Activated T-helper 9 cell treated with anti-CD3 and anti-CD28 coated beads, Interleukin-2, amount 50 U/mL, for 16 hours (primary cell): ENCODE measurements around the gene ZNF416.

Experiments
- DNase-seq: peaks from one replicate; pipeline ENCODE4 v3.0.0-alpha.2; 2020; ENCODE audit warnings: low read depth

The ZNF416 gene

DNA sequence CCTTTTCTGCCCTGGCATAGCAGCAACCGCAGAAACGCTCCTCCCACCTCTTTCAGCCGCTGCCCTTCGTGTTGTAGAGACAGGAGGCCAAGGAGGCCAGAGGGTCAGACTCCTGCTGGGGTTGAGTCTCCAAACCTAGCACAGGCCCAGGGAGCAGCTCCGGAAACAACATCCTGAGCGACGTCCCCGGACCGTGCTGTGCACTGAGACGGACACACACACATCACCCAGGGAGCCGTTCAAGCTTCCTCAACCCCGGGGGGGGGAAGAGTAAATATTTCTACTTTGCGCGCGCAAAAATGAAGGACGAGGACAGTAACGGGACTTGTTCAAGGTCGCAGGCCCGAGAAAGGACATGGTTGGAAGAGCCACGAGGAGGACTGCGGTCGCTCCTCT, 19.7 kb downstream of the ZNF416 start:
- no peak for DNase-seq

DNA sequence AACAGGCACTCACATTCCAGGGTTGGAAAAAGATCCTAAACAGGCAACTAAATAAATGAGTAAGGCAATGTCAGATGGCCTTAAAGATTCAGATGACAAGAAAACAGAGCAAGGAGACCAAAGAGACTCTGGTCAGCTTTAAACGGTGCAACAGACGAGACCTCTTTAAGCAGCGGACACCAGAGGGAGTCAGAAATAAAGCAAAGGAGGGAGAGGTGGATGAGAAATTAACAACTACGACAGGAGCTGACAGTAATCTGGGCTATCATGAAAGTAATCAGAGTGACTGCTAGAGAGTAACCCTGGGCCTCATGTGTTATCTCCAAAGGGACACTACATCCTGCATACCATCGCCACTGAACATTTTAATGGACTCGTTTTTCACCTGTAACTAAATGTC, 20.2 kb downstream of the ZNF416 start:
- DNase-seq = no peak

DNA sequence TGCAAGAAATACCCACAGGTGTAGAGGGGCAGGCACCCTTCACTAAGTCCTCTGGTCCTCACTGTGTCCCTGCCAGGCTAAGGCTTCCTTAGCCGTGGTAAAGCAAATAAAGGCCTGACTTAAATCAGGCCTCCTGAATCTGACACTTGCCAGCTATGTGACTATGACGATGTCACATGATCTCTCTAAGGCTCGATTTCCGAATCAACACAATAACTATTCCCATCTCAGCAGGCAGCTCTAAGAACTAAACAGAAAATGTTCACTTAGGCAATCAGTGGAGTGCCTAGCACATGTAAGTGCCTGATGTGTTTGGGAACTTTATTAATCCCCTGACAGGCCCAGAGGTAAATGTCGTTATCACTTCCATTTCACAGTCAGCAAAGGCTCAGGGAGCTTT, 21.1 kb downstream of the ZNF416 start:
- no peak for DNase-seq

- DNase-seq = no peak
These were observed 26.3 kb downstream of the ZNF416 start for GRCh38 chr19:57552432-57552831.

DNA sequence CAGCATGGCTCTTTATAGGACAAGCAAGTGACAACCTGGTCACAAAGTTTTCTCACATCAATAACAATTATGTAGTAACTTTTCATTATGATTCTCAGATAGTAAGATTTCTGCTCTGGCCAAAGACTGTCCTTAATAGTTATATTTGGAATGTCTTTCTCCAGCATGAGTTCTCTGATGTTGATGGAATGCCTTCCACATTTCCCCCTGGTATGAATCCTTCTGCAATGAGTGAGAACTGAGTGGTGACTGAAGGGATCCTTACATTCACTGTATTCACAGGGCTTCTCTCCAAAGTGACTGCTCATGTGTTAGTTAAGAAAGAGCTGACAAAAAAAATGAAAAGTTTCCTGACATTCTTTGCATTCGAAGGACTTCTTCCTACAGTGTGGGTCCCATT, 32.2 kb downstream of the ZNF416 start:
- DNase-seq = no peak

DNA sequence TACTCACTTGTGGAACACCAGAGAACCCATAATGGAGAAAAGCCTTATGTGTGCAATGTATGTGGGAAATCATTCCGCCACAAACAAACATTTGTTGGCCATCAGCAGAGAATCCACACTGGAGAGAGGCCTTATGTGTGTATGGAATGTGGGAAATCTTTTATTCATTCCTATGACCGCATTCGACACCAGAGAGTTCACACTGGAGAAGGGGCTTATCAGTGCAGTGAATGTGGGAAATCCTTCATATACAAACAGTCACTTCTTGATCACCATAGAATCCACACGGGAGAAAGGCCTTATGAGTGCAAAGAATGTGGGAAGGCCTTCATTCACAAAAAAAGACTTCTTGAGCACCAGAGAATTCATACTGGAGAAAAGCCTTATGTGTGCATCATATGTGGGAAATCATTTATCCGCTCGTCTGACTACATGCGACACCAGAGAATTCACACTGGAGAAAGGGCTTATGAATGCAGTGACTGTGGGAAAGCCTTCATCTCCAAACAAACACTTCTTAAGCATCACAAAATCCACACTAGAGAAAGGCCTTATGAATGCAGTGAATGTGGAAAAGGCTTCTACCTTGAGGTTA, 40.7 kb downstream of the ZNF416 start:
- no peak for DNase-seq

GRCh38 chr19:57527136-57527881, 51.4 kb downstream of the ZNF416 start, which contains the start of gene ZNF549:
TSS of gene ZNF549 (plus strand) at chr19:57527356. CDS start at chr19:57527574, 218 bp downstream.
- DNase-seq = peak; percentile 79
